ENCODE data around the gene SUPT5H. TPM values are rescaled to one million over a fixed set of nuclear protein-coding genes. Genes with fewer than 3 reads are reported as not detected.

SUPT5H gene
- total RNA-seq, 1 donor from 2014 or later = 139 TPM

DNA sequence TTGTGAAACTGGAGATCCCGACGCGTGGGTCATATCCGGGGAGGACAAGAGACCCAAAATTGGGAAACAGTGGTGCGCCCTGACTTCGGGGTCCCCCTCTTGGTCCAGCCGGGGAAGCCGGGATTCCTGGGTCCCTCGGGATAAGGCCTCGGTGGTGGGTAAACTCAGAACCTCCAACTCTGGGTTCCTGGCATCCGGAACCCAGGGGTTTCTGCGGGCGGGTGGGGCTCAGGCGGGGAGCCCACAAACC lies 38.0 kb upstream of the SUPT5H start:
- Mint-ChIP-seq H3K27me3 (ENCODE audit: unreplicated experiment) (peaks cover 33% of the 10 kb centered on the region), H3K27ac (ENCODE audit: unreplicated experiment) (peak overlapping the region; percentile 61), H3K4me3 (ENCODE audit: unreplicated experiment) (peak overlapping the region; percentile 92), H3K9me3 (ENCODE audit: unreplicated experiment) (no peaks in the 10 kb centered on the region), H3K36me3 (ENCODE audit: low read depth, unreplicated experiment) (peaks cover 15% of the 10 kb centered on the region), H3K4me1 (ENCODE audit: unreplicated experiment) (peaks cover 26% of the 10 kb centered on the region)
- no peak for DNase-seq (ENCODE audit: low spot score)
- TF ChIP-seq CTCF (IDR thresholded peaks at IDR 0.05; ENCODE audit: unreplicated experiment) = no peak

GRCh38 chr19:39407660-39408391 lies 37.6 kb upstream of the SUPT5H start:
- Mint-ChIP-seq H3K9me3 (ENCODE audit: unreplicated experiment) (no peaks in the 10 kb centered on the region), H3K4me1 (ENCODE audit: unreplicated experiment) (peaks cover 26% of the 10 kb centered on the region), H3K36me3 (ENCODE audit: low read depth, unreplicated experiment) (peaks cover 15% of the 10 kb centered on the region), H3K27ac (ENCODE audit: unreplicated experiment) (no peak overlapping the region), H3K4me3 (ENCODE audit: unreplicated experiment) (peak overlapping the region; percentile 92), H3K27me3 (ENCODE audit: unreplicated experiment) (peaks cover 32% of the 10 kb centered on the region)
- DNase-seq (ENCODE audit: low spot score) = no peak
- no peak for TF ChIP-seq CTCF (IDR thresholded peaks at IDR 0.05; ENCODE audit: unreplicated experiment)

- peaks cover 15% of the 10 kb centered on the region for H3K36me3 Mint-ChIP-seq (ENCODE audit: low read depth, unreplicated experiment)
- H3K4me3 Mint-ChIP-seq (ENCODE audit: unreplicated experiment) = peak overlapping the region; percentile 84
- H3K27me3 Mint-ChIP-seq (ENCODE audit: unreplicated experiment) = peaks cover 32% of the 10 kb centered on the region
- TF ChIP-seq CTCF (IDR thresholded peaks at IDR 0.05; ENCODE audit: unreplicated experiment) = no peak
- H3K4me1 Mint-ChIP-seq (ENCODE audit: unreplicated experiment) = peaks cover 26% of the 10 kb centered on the region
- no peaks in the 10 kb centered on the region for H3K9me3 Mint-ChIP-seq (ENCODE audit: unreplicated experiment)
- H3K27ac Mint-ChIP-seq (ENCODE audit: unreplicated experiment) = peak overlapping the region; percentile 48
- DNase-seq (ENCODE audit: low spot score) = no peak
Measured at GRCh38 chr19:39408392-39409207, 36.8 kb upstream of the SUPT5H start.

- no peaks in the 10 kb centered on the region for H3K9me3 Mint-ChIP-seq (ENCODE audit: unreplicated experiment)
- peaks cover 34% of the 10 kb centered on the region for H3K27me3 Mint-ChIP-seq (ENCODE audit: unreplicated experiment)
- peak overlapping the region; percentile 86 for H3K4me3 Mint-ChIP-seq (ENCODE audit: unreplicated experiment)
- H3K4me1 Mint-ChIP-seq (ENCODE audit: unreplicated experiment) = peaks cover 31% of the 10 kb centered on the region
- DNase-seq (ENCODE audit: low spot score) = peak; percentile 62
- peaks cover 19% of the 10 kb centered on the region for H3K36me3 Mint-ChIP-seq (ENCODE audit: low read depth, unreplicated experiment)
- no peak for TF ChIP-seq CTCF (IDR thresholded peaks at IDR 0.05; ENCODE audit: unreplicated experiment)
- peak overlapping the region; percentile 77 for H3K27ac Mint-ChIP-seq (ENCODE audit: unreplicated experiment)
Measured at GRCh38 chr19:39409208-39410016, 36.0 kb upstream of the SUPT5H start.
